Astrocyte of the cerebellum (primary cell): ENCODE measurements around the gene GDF2.

ENCODE experiments used
- DNase-seq: peaks from one replicate; pipeline ENCODE4 v3.0.0-alpha.2; 2011; ENCODE audit warnings: low read depth
- H3K4me3 ChIP-seq: 2 replicates; pipeline ENCODE4 v1.5.1; 2011; ENCODE audit warnings: mild to moderate bottlenecking, low read depth, low read length, moderate library complexity
- CTCF ChIP-seq: IDR thresholded peaks from 2 replicates; pipeline ENCODE4 v1.5.1; 2012; ENCODE audit warnings: low read length, low read depth, moderate library complexity, mild to moderate bottlenecking; ENCODE audit errors: missing control alignments
- in situ Hi-C: cut with HindIII; loops from 2 replicates; pipeline ENCODE4 v1.10.0; 2017; ENCODE audit warnings: low sequenced_read_pairs

GDF2 gene

GRCh38 chr10:47301833-47302232 is 20.4 kb upstream of the GDF2 start:
- in situ Hi-C loops = no loop called here
- TF ChIP-seq CTCF = no peak
- H3K4me3 ChIP-seq = peak overlapping the region; percentile 43
- no peak for DNase-seq

- TF ChIP-seq CTCF = no peak
- peak overlapping the region; percentile 6 for H3K4me3 ChIP-seq
- in situ Hi-C loops = no loop called here
- no peak for DNase-seq
These were observed 19.1 kb upstream of the GDF2 start for GRCh38 chr10:47303105-47303504.

GRCh38 chr10:47303866-47304265 is 18.4 kb upstream of the GDF2 start:
- DNase-seq = no peak
- TF ChIP-seq CTCF = no peak
- in situ Hi-C loops = no loop called here
- no peak overlapping the region for H3K4me3 ChIP-seq

GRCh38 chr10:47305566-47305965 is 16.7 kb upstream of the GDF2 start:
- DNase-seq = no peak
- TF ChIP-seq CTCF = no peak
- no peak overlapping the region for H3K4me3 ChIP-seq
- in situ Hi-C loops = no loop called here

GRCh38 chr10:47306387-47307210 is 15.7 kb upstream of the GDF2 start:
- TF ChIP-seq CTCF = no peak
- no peak for DNase-seq
- in situ Hi-C loops = no loop called here
- H3K4me3 ChIP-seq = no peak overlapping the region

GRCh38 chr10:47307381-47307780 is 14.9 kb upstream of the GDF2 start:
- no peak overlapping the region for H3K4me3 ChIP-seq
- in situ Hi-C loops = no loop called here
- TF ChIP-seq CTCF = no peak
- DNase-seq = no peak
